Loucy (cell line): Measurements from ENCODE around the gene CNTN4.

ENCODE experiments used
- H2AFZ ChIP-seq: fragments of 200-600 bp; sonication (generic); 2 replicates; pipeline ENCODE4 v1.6.0; 2016; ENCODE audit warnings: antibody characterized with exemption, mild to moderate bottlenecking, low read length, moderate library complexity
- H3F3A ChIP-seq: fragments of 200-600 bp; 2 replicates; pipeline ENCODE4 v1.6.0; 2016; ENCODE audit warnings: antibody characterized with exemption, low read depth, mild to moderate bottlenecking
- H3K27me3 ChIP-seq: fragments of 200-600 bp; sonication (generic); 2 replicates; pipeline ENCODE4 v1.6.1; 2014; ENCODE audit warnings: low read length, mild to moderate bottlenecking; ENCODE audit not compliant: insufficient read depth, poor library complexity, severe bottlenecking
- H3K36me3 ChIP-seq: fragments of 200-600 bp; sonication (generic); 2 replicates; pipeline ENCODE4 v1.6.1; 2016; ENCODE audit warnings: low read length; ENCODE audit not compliant: insufficient read depth
- H3K4me1 ChIP-seq: fragments of 200-600 bp; sonication (generic); 2 replicates; pipeline ENCODE4 v1.5.1; 2014; ENCODE audit warnings: low read length, mild to moderate bottlenecking; ENCODE audit not compliant: insufficient read depth, poor library complexity, severe bottlenecking
- H3K4me2 ChIP-seq: fragments of 200-600 bp; sonication (generic); 2 replicates; pipeline ENCODE4 v1.6.0; 2014; ENCODE audit warnings: antibody characterized with exemption, low read length, low read depth, mild to moderate bottlenecking; ENCODE audit not compliant: poor library complexity, severe bottlenecking
- H3K4me3 ChIP-seq: fragments of 200-600 bp; sonication (generic); 2 replicates; pipeline ENCODE4 v1.5.1; 2014; ENCODE audit warnings: low read length, mild to moderate bottlenecking, mixed read lengths; ENCODE audit not compliant: poor library complexity, severe bottlenecking
- H3K79me2 ChIP-seq: fragments of 200-600 bp; sonication (generic); 2 replicates; pipeline ENCODE4 v1.6.1; 2014; ENCODE audit warnings: low read length; ENCODE audit not compliant: insufficient read depth
- H3K9ac ChIP-seq: fragments of 200-600 bp; sonication (generic); 2 replicates; pipeline ENCODE4 v1.6.0; 2014; ENCODE audit warnings: mild to moderate bottlenecking, low read depth, low read length, moderate library complexity; ENCODE audit not compliant: poor library complexity, severe bottlenecking
- H3K9me2 ChIP-seq: fragments of 200-600 bp; sonication (generic); replicated peaks from 2 replicates; pipeline ENCODE4 v1.6.1; 2016; ENCODE audit warnings: low read depth, low read length, mixed read lengths
- H3K9me3 ChIP-seq: fragments of 200-600 bp; sonication (generic); 2 replicates; pipeline ENCODE4 v1.6.1; 2014; ENCODE audit warnings: mild to moderate bottlenecking, antibody characterized with exemption, low read length, low read depth; ENCODE audit not compliant: insufficient read depth
- H4K20me1 ChIP-seq: fragments of 200-600 bp; sonication (generic); 2 replicates; pipeline ENCODE4 v1.6.0; 2014; ENCODE audit warnings: antibody characterized with exemption, low read length, mild to moderate bottlenecking; ENCODE audit not compliant: insufficient read depth, poor library complexity, severe bottlenecking
- CTCF ChIP-seq: fragments of 200-600 bp; sonication (generic); conservative IDR thresholded peaks from 2 replicates; pipeline ENCODE4 v1.5.1; 2014; ENCODE audit warnings: mild to moderate bottlenecking, antibody characterized with exemption, low read length
- EZH2phosphoT487 ChIP-seq: fragments of 200-600 bp; IDR thresholded peaks from 2 replicates; pipeline ENCODE4 v1.6.1; 2018; ENCODE audit warnings: antibody characterized with exemption, mild to moderate bottlenecking, moderate library complexity, borderline replicate concordance

Gene CNTN4

GRCh38 chr3:2945121-2945520 lies 846.5 kb downstream of the CNTN4 start:
- H3K9ac ChIP-seq: no peak overlapping the region

GRCh38 chr3:2947536-2947935 lies 848.9 kb downstream of the CNTN4 start:
- no peaks in the 10 kb centered on the region for H3K79me2 ChIP-seq
- H4K20me1 ChIP-seq: no peaks in the 10 kb centered on the region
- H3F3A ChIP-seq: no peaks in the 10 kb centered on the region
- H3K9ac ChIP-seq: no peak overlapping the region
- H3K4me3 ChIP-seq: no peak overlapping the region
- H3K4me2 ChIP-seq: no peak overlapping the region
- no peaks in the 10 kb centered on the region for H3K27me3 ChIP-seq
- no peaks in the 10 kb centered on the region for H3K36me3 ChIP-seq
- no peaks in the 10 kb centered on the region for H3K9me2 ChIP-seq
- H3K9me3 ChIP-seq: no peaks in the 10 kb centered on the region
- TF ChIP-seq EZH2phosphoT487 (no peak), CTCF (no peak)
- H2AFZ ChIP-seq: no peak overlapping the region
- no peaks in the 10 kb centered on the region for H3K4me1 ChIP-seq

More at GRCh38 chr3:2945121-2945520, 846.5 kb downstream of the CNTN4 start:
- no peaks in the 10 kb centered on the region for H4K20me1 ChIP-seq
- H3K9me3 ChIP-seq: no peaks in the 10 kb centered on the region
- no peak overlapping the region for H3K4me2 ChIP-seq
- H3K4me1 ChIP-seq: no peaks in the 10 kb centered on the region
- no peaks in the 10 kb centered on the region for H3K27me3 ChIP-seq
- H3F3A ChIP-seq: no peaks in the 10 kb centered on the region
- H3K36me3 ChIP-seq: no peaks in the 10 kb centered on the region
- TF ChIP-seq EZH2phosphoT487: no peak
- no peaks in the 10 kb centered on the region for H3K9me2 ChIP-seq
- H3K4me3 ChIP-seq: no peak overlapping the region
- H3K79me2 ChIP-seq: no peaks in the 10 kb centered on the region
- no peak overlapping the region for H2AFZ ChIP-seq

DNA sequence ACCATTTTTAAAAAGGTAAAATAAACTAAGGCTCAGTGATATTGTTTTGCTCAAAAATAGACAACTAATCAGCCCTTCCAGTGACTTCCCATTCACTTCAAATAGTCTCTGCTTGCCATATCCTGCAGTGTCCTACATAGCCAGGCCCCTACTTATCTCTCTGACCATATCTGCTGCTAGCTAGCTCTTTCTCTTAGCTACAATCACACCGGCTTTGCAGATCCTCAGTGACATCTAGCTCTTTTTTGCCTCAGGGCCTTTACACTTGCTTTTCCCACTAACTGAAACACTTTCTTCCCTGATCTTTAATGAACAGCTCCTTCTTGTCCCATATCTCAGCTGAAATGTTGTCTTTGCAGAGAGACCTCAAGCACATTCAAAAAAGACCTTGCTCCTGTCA lies 850.2 kb downstream of the CNTN4 start:
- no peak overlapping the region for H3K4me3 ChIP-seq
- no peaks in the 10 kb centered on the region for H3K9me3 ChIP-seq
- no peaks in the 10 kb centered on the region for H3K79me2 ChIP-seq
- H3K27me3 ChIP-seq: no peaks in the 10 kb centered on the region
- H3K4me1 ChIP-seq: no peaks in the 10 kb centered on the region
- H3K36me3 ChIP-seq: no peaks in the 10 kb centered on the region
- no peak overlapping the region for H2AFZ ChIP-seq
- H3K4me2 ChIP-seq: no peak overlapping the region
- no peak for TF ChIP-seq EZH2phosphoT487
- TF ChIP-seq CTCF: no peak
- H3F3A ChIP-seq: no peaks in the 10 kb centered on the region
- no peak overlapping the region for H3K9ac ChIP-seq
- no peaks in the 10 kb centered on the region for H3K9me2 ChIP-seq
- no peaks in the 10 kb centered on the region for H4K20me1 ChIP-seq

DNA sequence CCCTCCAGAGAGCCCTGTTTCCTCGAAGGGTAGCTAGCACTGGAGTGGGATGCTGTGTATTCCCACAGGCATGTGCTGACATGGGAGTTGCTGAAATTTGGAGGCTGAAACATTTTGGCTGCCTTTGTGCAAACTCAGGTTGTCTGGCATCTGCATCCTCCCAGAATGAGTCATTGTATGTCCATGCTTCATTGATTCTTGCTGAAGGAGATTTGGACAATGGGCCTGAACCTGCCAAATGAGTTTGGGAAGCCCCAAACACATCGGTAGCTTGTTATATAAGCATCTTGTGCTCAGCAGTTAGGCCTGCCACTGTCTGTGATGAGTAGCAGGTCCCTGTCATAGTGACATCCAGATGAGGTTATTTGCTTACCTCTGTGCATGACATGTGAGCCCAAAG lies 851.5 kb downstream of the CNTN4 start:
- Histone ChIP-seq H3K9me2 (no peaks in the 10 kb centered on the region), H3K9me3 (no peaks in the 10 kb centered on the region), H3K4me3 (no peak overlapping the region), H3K9ac (no peak overlapping the region), H3K4me2 (no peak overlapping the region), H3F3A (no peaks in the 10 kb centered on the region), H3K79me2 (no peaks in the 10 kb centered on the region), H3K4me1 (no peaks in the 10 kb centered on the region), H4K20me1 (no peaks in the 10 kb centered on the region), H2AFZ (no peak overlapping the region), H3K27me3 (no peaks in the 10 kb centered on the region), H3K36me3 (no peaks in the 10 kb centered on the region)
- TF ChIP-seq CTCF (no peak), EZH2phosphoT487 (no peak)
